DOHH2 (cell line): Measurements from ENCODE around the gene APOO.

Source experiments
- H3F3A ChIP-seq: fragments of 200-600 bp; sonication (generic), shearing (Covaris generic); 2 replicates; pipeline ENCODE4 v1.6.0; 2016; ENCODE audit warnings: antibody characterized with exemption, mild to moderate bottlenecking; ENCODE audit not compliant: control insufficient read depth, insufficient read depth
- H3K27ac ChIP-seq: fragments of 200-600 bp; sonication (generic); 2 replicates; pipeline ENCODE4 v1.5.1; 2014; ENCODE audit warnings: low read depth, mild to moderate bottlenecking, low read length, moderate library complexity
- H3K27me3 ChIP-seq: fragments of 200-600 bp; sonication (generic); 2 replicates; pipeline ENCODE4 v1.6.1; 2014; ENCODE audit warnings: mild to moderate bottlenecking, low read length, mixed read lengths; ENCODE audit not compliant: control insufficient read depth
- H3K36me3 ChIP-seq: fragments of 200-600 bp; sonication (generic); 2 replicates; pipeline ENCODE4 v1.6.1; 2014; ENCODE audit warnings: mild to moderate bottlenecking, low read length, moderate library complexity, mixed read lengths; ENCODE audit not compliant: control insufficient read depth
- H3K4me1 ChIP-seq: fragments of 200-600 bp; sonication (generic); 2 replicates; pipeline ENCODE4 v1.6.1; 2014; ENCODE audit warnings: mild to moderate bottlenecking, low read length, mixed read lengths; ENCODE audit not compliant: control insufficient read depth
- H3K4me2 ChIP-seq: fragments of 200-600 bp; sonication (generic); 2 replicates; pipeline ENCODE4 v1.6.0; 2014; ENCODE audit warnings: mild to moderate bottlenecking, low read length, moderate library complexity
- H3K4me3 ChIP-seq: fragments of 200-600 bp; sonication (generic); 2 replicates; pipeline ENCODE4 v1.5.1; 2014; ENCODE audit warnings: mild to moderate bottlenecking, low read length, mixed read lengths
- H3K79me2 ChIP-seq: fragments of 200-600 bp; sonication (generic); 2 replicates; pipeline ENCODE4 v1.6.1; 2014; ENCODE audit warnings: mild to moderate bottlenecking, low read length, mixed read lengths; ENCODE audit not compliant: control insufficient read depth
- H3K9me2 ChIP-seq: fragments of 200-600 bp; sonication (generic); replicated peaks from 2 replicates; pipeline ENCODE4 v1.6.1; 2014; ENCODE audit warnings: mild to moderate bottlenecking, low read length, mixed read lengths; ENCODE audit not compliant: control insufficient read depth
- H3K9me3 ChIP-seq: fragments of 200-600 bp; sonication (generic); 2 replicates; pipeline ENCODE4 v1.6.1; 2014; ENCODE audit warnings: antibody characterized with exemption, low read length, mixed read lengths; ENCODE audit not compliant: control insufficient read depth, insufficient read depth
- H4K20me1 ChIP-seq: fragments of 200-600 bp; sonication (generic); 2 replicates; pipeline ENCODE4 v1.6.0; 2014; ENCODE audit warnings: low read depth, mild to moderate bottlenecking, antibody characterized with exemption, low read length, moderate library complexity; ENCODE audit not compliant: control insufficient read depth, insufficient read depth
- CTCF ChIP-seq: fragments of 200-600 bp; sonication (generic); IDR thresholded peaks from one replicate; pipeline ENCODE4 v1.5.1; 2014; ENCODE audit warnings: antibody characterized with exemption, mild to moderate bottlenecking, low read depth, low read length; ENCODE audit not compliant: poor library complexity, severe bottlenecking
- EZH2phosphoT487 ChIP-seq: fragments of 200-600 bp; sonication (generic); IDR thresholded peaks from 2 replicates; pipeline ENCODE4 v1.6.1; 2017; ENCODE audit warnings: borderline replicate concordance, mild to moderate bottlenecking, antibody characterized with exemption, low read length, moderate library complexity, mixed read lengths

The APOO gene

DNA sequence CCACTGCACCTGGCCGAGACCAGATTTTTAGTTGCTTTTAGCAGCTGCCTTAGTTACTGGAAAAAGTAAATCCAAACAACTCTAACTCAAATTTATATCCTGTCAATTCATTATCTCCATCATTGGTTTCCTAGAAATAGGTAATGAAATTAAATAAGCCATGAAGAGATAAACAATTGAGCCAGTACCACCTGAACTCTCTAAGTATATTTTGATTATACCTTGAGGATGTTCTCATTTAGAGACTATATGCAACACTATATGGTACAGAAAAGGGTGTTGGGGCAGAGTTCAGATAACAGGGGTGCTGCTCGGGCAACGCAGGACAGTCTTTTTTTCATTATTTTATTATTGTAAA lies 89.8 kb downstream of the APOO start:
- peaks cover 12% of the 10 kb centered on the region for H3K4me1 ChIP-seq
- H3K4me3 ChIP-seq: no peak overlapping the region
- H3K27ac ChIP-seq: no peak overlapping the region
- H3F3A ChIP-seq: no peaks in the 10 kb centered on the region
- no peaks in the 10 kb centered on the region for H4K20me1 ChIP-seq
- no peak overlapping the region for H3K4me2 ChIP-seq
- H3K9me3 ChIP-seq: no peaks in the 10 kb centered on the region
- H3K9me2 ChIP-seq: no peaks in the 10 kb centered on the region
- no peaks in the 10 kb centered on the region for H3K36me3 ChIP-seq
- no peaks in the 10 kb centered on the region for H3K27me3 ChIP-seq
- no peaks in the 10 kb centered on the region for H3K79me2 ChIP-seq
- TF ChIP-seq EZH2phosphoT487 (no peak), CTCF (no peak)

DNA sequence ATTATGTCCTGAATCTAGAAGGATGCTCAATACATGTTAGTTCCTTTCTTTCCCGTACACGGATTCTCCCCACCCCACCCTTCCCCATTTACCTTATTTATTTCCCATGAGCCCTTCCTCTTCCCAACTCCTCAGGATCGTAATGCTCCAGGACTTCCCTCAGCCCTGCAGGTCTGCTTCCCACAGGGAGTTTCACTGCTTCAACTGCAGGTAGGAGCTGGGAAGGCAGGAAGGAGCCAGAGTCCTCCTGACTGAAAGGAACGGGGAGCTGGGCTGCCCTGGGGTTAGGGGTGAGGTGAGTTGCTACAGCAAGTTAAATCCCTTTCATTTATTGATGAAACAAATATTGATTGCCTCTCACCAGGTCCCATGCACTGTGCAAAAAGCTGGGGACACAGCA lies 91.6 kb downstream of the APOO start:
- Histone ChIP-seq H3F3A (no peaks in the 10 kb centered on the region), H4K20me1 (no peaks in the 10 kb centered on the region), H3K36me3 (no peaks in the 10 kb centered on the region), H3K4me2 (no peak overlapping the region), H3K9me2 (no peaks in the 10 kb centered on the region), H3K4me1 (peaks cover 18% of the 10 kb centered on the region), H3K27me3 (no peaks in the 10 kb centered on the region), H3K9me3 (no peaks in the 10 kb centered on the region), H3K4me3 (no peak overlapping the region), H3K79me2 (no peaks in the 10 kb centered on the region), H3K27ac (no peak overlapping the region)
- TF ChIP-seq CTCF: no peak
- no peak for TF ChIP-seq EZH2phosphoT487

DNA sequence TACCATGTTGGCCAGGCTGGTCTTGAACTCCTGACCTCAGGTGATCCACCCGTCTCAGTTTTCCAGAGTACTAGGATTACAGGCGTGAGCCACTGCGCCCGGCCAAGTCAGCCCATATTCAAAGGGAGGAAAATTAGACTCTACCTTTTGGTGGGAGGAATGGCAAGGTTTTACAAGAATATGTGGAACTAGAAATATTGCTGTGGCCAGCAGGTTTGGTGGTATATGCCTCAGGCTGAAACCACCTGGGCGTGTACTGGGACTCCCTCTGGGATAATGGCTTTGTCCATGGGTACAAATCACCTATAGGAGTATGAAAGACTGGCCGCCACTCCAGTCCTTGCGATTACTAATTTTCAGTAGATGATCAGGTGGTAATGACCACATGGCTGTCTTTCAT lies 92.4 kb downstream of the APOO start:
- Histone ChIP-seq H3K27me3 (no peaks in the 10 kb centered on the region), H3F3A (no peaks in the 10 kb centered on the region), H3K9me3 (no peaks in the 10 kb centered on the region), H3K9me2 (no peaks in the 10 kb centered on the region), H4K20me1 (no peaks in the 10 kb centered on the region), H3K27ac (no peak overlapping the region), H3K4me2 (no peak overlapping the region), H3K79me2 (no peaks in the 10 kb centered on the region), H3K4me1 (peaks cover 26% of the 10 kb centered on the region), H3K36me3 (no peaks in the 10 kb centered on the region), H3K4me3 (no peak overlapping the region)
- no peak for TF ChIP-seq CTCF
- TF ChIP-seq EZH2phosphoT487: no peak

DNA sequence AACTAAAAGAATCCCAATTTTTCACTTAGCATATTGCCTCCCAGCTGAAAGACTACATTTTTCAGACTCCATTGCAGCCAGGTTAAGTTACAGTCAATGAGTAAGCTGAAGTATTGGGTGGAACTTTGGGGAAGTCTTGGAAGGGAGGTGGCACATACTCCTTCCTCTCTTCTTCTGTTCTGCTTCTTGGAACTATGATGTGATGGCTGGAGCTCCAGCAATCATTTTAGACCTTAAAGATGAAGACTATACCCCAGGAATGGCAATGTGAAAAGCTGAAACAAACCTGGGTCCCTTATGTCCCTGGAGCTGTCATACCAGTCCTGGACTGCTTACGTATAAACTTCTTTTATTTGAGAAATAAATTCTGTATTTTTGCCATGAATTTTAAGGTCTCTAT lies 93.9 kb downstream of the APOO start:
- Histone ChIP-seq H3K79me2 (no peaks in the 10 kb centered on the region), H4K20me1 (no peaks in the 10 kb centered on the region), H3K4me2 (no peak overlapping the region), H3K9me2 (no peaks in the 10 kb centered on the region), H3K9me3 (no peaks in the 10 kb centered on the region), H3K36me3 (no peaks in the 10 kb centered on the region), H3K27ac (no peak overlapping the region), H3K4me1 (peaks cover 29% of the 10 kb centered on the region), H3K27me3 (no peaks in the 10 kb centered on the region), H3F3A (no peaks in the 10 kb centered on the region; the same call in 1 of the 2 replicates), H3K4me3 (no peak overlapping the region)
- no peak for TF ChIP-seq EZH2phosphoT487
- TF ChIP-seq CTCF: no peak
